Skeletal muscle cell (primary cell): ENCODE results near the gene SCLY.
"Not testable (repeated sequence)": the region's sequence is repeated elsewhere in the genome, so short reads cannot be mapped to it uniquely, and the experiment has no call there.

ENCODE experiments used
- DNase-seq: peaks from one replicate; pipeline ENCODE4 v3.0.0-alpha.2; 2010; ENCODE audit warnings: low read depth
- H3K4me3 ChIP-seq: 2 replicates; pipeline ENCODE4 v1.5.1; 2011; ENCODE audit warnings: low read depth, mild to moderate bottlenecking, control low read depth, low read length, moderate library complexity

The SCLY gene

GRCh38 chr2:238066218-238066617 lies 5.4 kb downstream of the SCLY start:
- DNase-seq = no peak
- H3K4me3 ChIP-seq = no peak overlapping the region

GRCh38 chr2:238066718-238067117 lies 5.9 kb downstream of the SCLY start:
- not testable (repeated sequence) for H3K4me3 ChIP-seq, DNase-seq

GRCh38 chr2:238067939-238068338 lies 7.1 kb downstream of the SCLY start:
- H3K4me3 ChIP-seq = no peak overlapping the region
- no peak for DNase-seq

- DNase-seq = no peak
These were observed 8.4 kb downstream of the SCLY start for GRCh38 chr2:238069021-238069709.

GRCh38 chr2:238069877-238070276 lies 9.1 kb downstream of the SCLY start:
- DNase-seq = no peak
- no peak overlapping the region for H3K4me3 ChIP-seq

More at GRCh38 chr2:238069021-238069709, 8.4 kb downstream of the SCLY start:
- H3K4me3 ChIP-seq = no peak overlapping the region

- DNase-seq = no peak
These were observed 14.6 kb downstream of the SCLY start for GRCh38 chr2:238075397-238075796.

GRCh38 chr2:238077292-238077691 lies 16.5 kb downstream of the SCLY start:
- DNase-seq = no peak
- no peak overlapping the region for H3K4me3 ChIP-seq

More at GRCh38 chr2:238075397-238075796, 14.6 kb downstream of the SCLY start:
- H3K4me3 ChIP-seq = no peak overlapping the region

- DNase-seq = no peak
These were observed 19.1 kb downstream of the SCLY start for GRCh38 chr2:238079874-238080327.

GRCh38 chr2:238080518-238080917 lies 19.7 kb downstream of the SCLY start:
- H3K4me3 ChIP-seq = no peak overlapping the region
- no peak for DNase-seq

More at GRCh38 chr2:238079874-238080327, 19.1 kb downstream of the SCLY start:
- H3K4me3 ChIP-seq = no peak overlapping the region

- no peak overlapping the region for H3K4me3 ChIP-seq
- no peak for DNase-seq
These were observed 20.3 kb downstream of the SCLY start for GRCh38 chr2:238081150-238081549.

- DNase-seq = no peak
These were observed 20.8 kb downstream of the SCLY start for GRCh38 chr2:238081561-238081960.

GRCh38 chr2:238082151-238082550 lies 21.4 kb downstream of the SCLY start:
- H3K4me3 ChIP-seq = no peak overlapping the region
- no peak for DNase-seq

More at GRCh38 chr2:238081561-238081960, 20.8 kb downstream of the SCLY start:
- H3K4me3 ChIP-seq = no peak overlapping the region

- DNase-seq = no peak
- H3K4me3 ChIP-seq = no peak overlapping the region
These were observed 22.0 kb downstream of the SCLY start for GRCh38 chr2:238082827-238083226.

GRCh38 chr2:238083919-238084318 lies 23.1 kb downstream of the SCLY start:
- no peak for DNase-seq
- no peak overlapping the region for H3K4me3 ChIP-seq

- no peak for DNase-seq
- H3K4me3 ChIP-seq = no peak overlapping the region
These were observed 24.0 kb downstream of the SCLY start for GRCh38 chr2:238084761-238085160.

GRCh38 chr2:238085899-238086298 lies 25.1 kb downstream of the SCLY start:
- DNase-seq = no peak

GRCh38 chr2:238087211-238087610 lies 26.4 kb downstream of the SCLY start:
- no peak overlapping the region for H3K4me3 ChIP-seq
- no peak for DNase-seq

More at GRCh38 chr2:238085899-238086298, 25.1 kb downstream of the SCLY start:
- H3K4me3 ChIP-seq = no peak overlapping the region

GRCh38 chr2:238090887-238091286 lies 30.1 kb downstream of the SCLY start:
- DNase-seq = no peak
- no peak overlapping the region for H3K4me3 ChIP-seq

GRCh38 chr2:238091436-238092060 lies 30.7 kb downstream of the SCLY start:
- no peak overlapping the region for H3K4me3 ChIP-seq
- no peak for DNase-seq

GRCh38 chr2:238092486-238093035 lies 31.8 kb downstream of the SCLY start:
- H3K4me3 ChIP-seq = no peak overlapping the region
- no peak for DNase-seq
